Testis (tissue), 2 donors: ENCODE measurements around the gene DPH7.

Experiments
- CTCF ChIP-seq, 3 experiments: fragments of 450-650 bp in 2 of 3; fragments of 200-600 bp in 1 of 3; sonication (generic) in 1 of 3; IDR thresholded peaks; one replicate each; pipeline ENCODE4 v1.5.1; 2016 to 2019; ENCODE audit warnings: antibody characterized with exemption in 3 of 3, mild to moderate bottlenecking in 2 of 3, moderate library complexity in 1 of 3
- POLR2A ChIP-seq: fragments of 450-650 bp; IDR thresholded peaks from one replicate; pipeline ENCODE4 v1.6.1; 2017; ENCODE audit warnings: antibody characterized with exemption, mild to moderate bottlenecking, moderate library complexity

DNA sequence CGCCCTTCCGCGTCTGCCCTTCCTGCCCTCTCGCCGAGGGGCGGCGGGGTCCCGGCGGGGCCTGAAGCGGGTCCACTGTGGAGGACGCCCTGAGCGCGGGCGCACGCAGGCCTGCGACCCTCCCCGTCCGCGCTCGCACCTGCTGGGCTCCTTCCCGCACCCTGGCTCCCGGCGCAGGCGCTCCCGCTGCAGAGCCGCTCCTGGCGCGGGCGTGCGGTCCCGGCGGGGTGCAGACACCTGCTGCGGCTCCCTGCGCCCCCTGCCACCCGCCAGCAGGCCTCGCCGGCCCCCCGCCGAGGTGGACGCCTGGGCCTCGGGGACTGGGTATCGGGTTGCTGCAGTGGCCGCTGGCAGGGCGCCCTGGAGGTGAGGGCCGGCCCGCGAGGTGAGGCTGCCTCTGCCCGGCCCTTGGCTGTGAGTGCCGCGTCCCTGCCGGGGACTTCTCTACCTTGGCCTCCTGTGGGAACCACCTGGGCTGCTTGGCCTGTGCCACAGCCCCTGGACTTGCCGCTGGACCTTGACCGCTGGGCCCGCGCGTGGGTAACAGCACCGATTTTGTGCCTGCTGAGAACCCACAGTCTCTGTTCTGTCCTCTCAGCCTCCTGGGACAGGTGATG is 27.4 kb upstream of the DPH7 start:
- TF ChIP-seq CTCF (IDR thresholded peaks at IDR 0.05) (no peak), POLR2A (no peak)
